ENCODE data around the gene MYL7.

DNA sequence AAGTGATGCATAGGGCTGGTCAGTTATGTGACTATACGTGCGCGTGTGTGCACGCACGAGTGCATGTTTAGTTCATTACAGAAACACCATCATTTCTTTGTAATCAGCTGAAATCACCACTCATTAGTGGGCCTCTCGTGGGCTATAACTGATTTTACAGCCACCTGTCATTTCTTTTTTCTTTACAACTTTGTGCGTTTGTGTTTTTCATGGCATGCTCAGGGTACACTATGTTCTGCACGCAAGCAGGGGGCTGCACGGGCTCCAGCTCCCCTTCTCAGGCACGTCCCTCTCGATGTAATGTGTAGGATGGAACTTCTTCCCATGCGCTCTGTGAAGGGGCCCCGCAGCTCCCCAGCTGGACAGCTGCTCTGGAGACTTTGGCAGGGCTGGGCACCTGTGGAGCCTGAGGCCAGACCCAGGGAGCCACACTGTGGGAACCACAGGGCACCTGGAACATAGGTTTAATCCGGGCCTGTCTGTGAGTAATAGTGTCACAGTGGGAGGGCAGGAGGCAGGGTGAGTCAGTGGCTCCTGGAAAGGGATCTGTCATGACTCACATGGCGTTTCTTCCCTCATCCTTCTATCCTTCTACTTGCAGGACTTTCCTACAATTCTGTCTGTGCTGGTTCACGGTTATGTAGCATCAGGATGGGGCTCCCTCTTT is 43.2 kb upstream of the MYL7 start:
- TF ChIP-seq, protein P1, sequence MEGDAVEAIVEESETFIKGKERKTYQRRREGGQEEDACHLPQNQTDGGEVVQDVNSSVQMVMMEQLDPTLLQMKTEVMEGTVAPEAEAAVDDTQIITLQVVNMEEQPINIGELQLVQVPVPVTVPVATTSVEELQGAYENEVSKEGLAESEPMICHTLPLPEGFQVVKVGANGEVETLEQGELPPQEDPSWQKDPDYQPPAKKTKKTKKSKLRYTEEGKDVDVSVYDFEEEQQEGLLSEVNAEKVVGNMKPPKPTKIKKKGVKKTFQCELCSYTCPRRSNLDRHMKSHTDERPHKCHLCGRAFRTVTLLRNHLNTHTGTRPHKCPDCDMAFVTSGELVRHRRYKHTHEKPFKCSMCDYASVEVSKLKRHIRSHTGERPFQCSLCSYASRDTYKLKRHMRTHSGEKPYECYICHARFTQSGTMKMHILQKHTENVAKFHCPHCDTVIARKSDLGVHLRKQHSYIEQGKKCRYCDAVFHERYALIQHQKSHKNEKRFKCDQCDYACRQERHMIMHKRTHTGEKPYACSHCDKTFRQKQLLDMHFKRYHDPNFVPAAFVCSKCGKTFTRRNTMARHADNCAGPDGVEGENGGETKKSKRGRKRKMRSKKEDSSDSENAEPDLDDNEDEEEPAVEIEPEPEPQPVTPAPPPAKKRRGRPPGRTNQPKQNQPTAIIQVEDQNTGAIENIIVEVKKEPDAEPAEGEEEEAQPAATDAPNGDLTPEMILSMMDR (IDR thresholded peaks at IDR 0.05), result no peak
- no peak for TF ChIP-seq POLR2A (IDR thresholded peaks at IDR 0.05)
